H9 (cell line): ENCODE data around the gene ADORA1. TPM values are rescaled to one million over a fixed set of nuclear protein-coding genes. Genes with fewer than 3 reads are reported as not detected.

Experiments used
- DNase-seq: peaks from one replicate; pipeline ENCODE4 v3.0.0-alpha.2; 2017
- H2AFZ ChIP-seq: one replicate; pipeline ENCODE4 v1.6.1; 2013; ENCODE audit warnings: mild to moderate bottlenecking, low read length, control low read depth, moderate library complexity
- H2AK5ac ChIP-seq: 2 replicates; pipeline ENCODE4 v1.6.1; 2013; ENCODE audit warnings: low read length, control low read depth, mixed read lengths; ENCODE audit not compliant: insufficient read length
- H2BK120ac ChIP-seq: one replicate; pipeline ENCODE4 v1.6.1; 2013; ENCODE audit warnings: low read depth, mild to moderate bottlenecking, low read length, control low read depth, inconsistent platforms; ENCODE audit not compliant: poor library complexity, severe bottlenecking
- H2BK12ac ChIP-seq: 2 replicates; pipeline ENCODE4 v1.6.1; 2013; ENCODE audit warnings: low read length, control low read depth, mixed read lengths, low read depth; ENCODE audit not compliant: insufficient read length
- H2BK15ac ChIP-seq: 2 replicates; pipeline ENCODE4 v1.6.1; 2013; ENCODE audit warnings: low read depth, low read length, control low read depth
- H2BK20ac ChIP-seq: one replicate; pipeline ENCODE4 v1.6.1; 2013; ENCODE audit warnings: low read depth, mild to moderate bottlenecking, low read length, control low read depth, inconsistent platforms; ENCODE audit not compliant: poor library complexity, severe bottlenecking
- H2BK5ac ChIP-seq: 2 replicates; pipeline ENCODE4 v1.6.1; 2013; ENCODE audit warnings: low read length, control low read depth, mixed read lengths; ENCODE audit not compliant: insufficient read length
- H3K14ac ChIP-seq: 2 replicates; pipeline ENCODE4 v1.6.1; 2013; ENCODE audit warnings: low read length, control low read depth; ENCODE audit not compliant: insufficient read depth
- H3K18ac ChIP-seq: 2 replicates; pipeline ENCODE4 v1.6.1; 2013; ENCODE audit warnings: low read depth, mild to moderate bottlenecking, mixed read lengths, low read length, control low read depth; ENCODE audit not compliant: insufficient read length
- H3K23ac ChIP-seq: 2 replicates; pipeline ENCODE4 v1.6.1; 2013; ENCODE audit warnings: low read length, control low read depth, mixed read lengths, low read depth; ENCODE audit not compliant: insufficient read length
- H3K23me2 ChIP-seq: 2 replicates; pipeline ENCODE4 v1.6.1; 2013; ENCODE audit warnings: low read depth, mild to moderate bottlenecking, mixed read lengths, low read length, control low read depth; ENCODE audit not compliant: insufficient read length, poor library complexity, severe bottlenecking
- H3K27ac ChIP-seq: 2 replicates; pipeline ENCODE4 v1.5.1; 2013; ENCODE audit warnings: low read length, control low read depth, mixed read lengths, low read depth; ENCODE audit not compliant: insufficient read length
- H3K27me3 ChIP-seq: 2 replicates; pipeline ENCODE4 v1.6.1; 2013; ENCODE audit warnings: low read length, control low read depth, inconsistent platforms; ENCODE audit not compliant: insufficient read depth
- H3K4ac ChIP-seq: 2 replicates; pipeline ENCODE4 v1.6.1; 2013; ENCODE audit warnings: low read depth, mild to moderate bottlenecking, control low read depth, inconsistent platforms, low read length, moderate library complexity
- H3K4me1 ChIP-seq: 2 replicates; pipeline ENCODE4 v1.6.1; 2013; ENCODE audit warnings: low read length, control low read depth, inconsistent platforms; ENCODE audit not compliant: insufficient read depth
- H3K4me2 ChIP-seq: 2 replicates; pipeline ENCODE4 v1.6.1; 2013; ENCODE audit warnings: low read length, control low read depth, mixed read lengths; ENCODE audit not compliant: insufficient read length, insufficient read depth
- H3K56ac ChIP-seq: 2 replicates; pipeline ENCODE4 v1.6.1; 2013; ENCODE audit warnings: low read depth, mild to moderate bottlenecking, mixed read lengths, low read length, control low read depth; ENCODE audit not compliant: insufficient read length
- H3K79me1 ChIP-seq: 2 replicates; pipeline ENCODE4 v1.6.1; 2013; ENCODE audit warnings: low read depth, mild to moderate bottlenecking, moderate library complexity, low read length, control low read depth, inconsistent platforms; ENCODE audit not compliant: insufficient read depth, poor library complexity, severe bottlenecking
- H3K79me2 ChIP-seq: 2 replicates; pipeline ENCODE4 v1.6.1; 2013; ENCODE audit warnings: low read length, control low read depth, inconsistent platforms; ENCODE audit not compliant: insufficient read depth
- H3K9ac ChIP-seq: 2 replicates; pipeline ENCODE4 v1.6.1; 2013; ENCODE audit warnings: low read length, control low read depth, mixed read lengths; ENCODE audit not compliant: insufficient read length; ENCODE audit errors: extremely low read depth
- H3K9me3 ChIP-seq: one replicate; pipeline ENCODE4 v1.6.1; 2013; ENCODE audit warnings: low read depth, low read length, inconsistent platforms; ENCODE audit not compliant: control insufficient read depth
- H3T11ph ChIP-seq: one replicate; pipeline ENCODE4 v1.6.1; 2013; ENCODE audit warnings: mild to moderate bottlenecking, low read length, control low read depth, inconsistent platforms
- H4K20me1 ChIP-seq: one replicate; pipeline ENCODE4 v1.6.1; 2013; ENCODE audit not compliant: control insufficient read depth, insufficient read length, insufficient read depth
- H4K5ac ChIP-seq: 2 replicates; pipeline ENCODE4 v1.6.1; 2013; ENCODE audit warnings: low read depth, mild to moderate bottlenecking, mixed read lengths, low read length, control low read depth; ENCODE audit not compliant: insufficient read length
- H4K8ac ChIP-seq: replicated peaks from 2 replicates; pipeline ENCODE4 v1.6.1; 2013; ENCODE audit warnings: low read length, control low read depth, mixed read lengths, low read depth; ENCODE audit not compliant: insufficient read length
- H4K91ac ChIP-seq: 2 replicates; pipeline ENCODE4 v1.6.1; 2013; ENCODE audit warnings: low read depth, mild to moderate bottlenecking, moderate library complexity, mixed read lengths, low read length, control low read depth; ENCODE audit not compliant: insufficient read length
- H3K27ac Mint-ChIP-seq, 3 experiments: 2 replicates in 2 of 3; 3 replicates in 1 of 3; pipeline ENCODE4 v1.8.0; 2020 to 2021; ENCODE audit warnings: mixed read lengths in 3 of 3, mild to moderate bottlenecking in 1 of 3, moderate library complexity in 1 of 3
- H3K27me3 Mint-ChIP-seq: 2 replicates; pipeline ENCODE4 v1.8.0; 2021; ENCODE audit warnings: low read depth, mild to moderate bottlenecking, moderate library complexity, mixed read lengths
- H3K36me3 Mint-ChIP-seq, 3 experiments: 2 replicates in 2 of 3; 3 replicates in 1 of 3; pipeline ENCODE4 v1.8.0; 2020 to 2021; ENCODE audit warnings: low read depth in 3 of 3, mixed read lengths in 3 of 3; ENCODE audit not compliant: insufficient read depth in 1 of 3
- H3K4me1 Mint-ChIP-seq, 2 experiments: 2 replicates each; pipeline ENCODE4 v1.8.0; 2020; ENCODE audit warnings: mixed read lengths in 2 of 2
- H3K4me3 Mint-ChIP-seq, 2 experiments: 2 replicates in 1 of 2; 3 replicates in 1 of 2; pipeline ENCODE4 v1.8.0; 2020 to 2021; ENCODE audit warnings: mild to moderate bottlenecking in 2 of 2, mixed read lengths in 2 of 2, moderate library complexity in 1 of 2
- H3K9me3 Mint-ChIP-seq, 2 experiments: 2 replicates in 1 of 2; 3 replicates in 1 of 2; pipeline ENCODE4 v1.8.0; 2020; ENCODE audit warnings: mild to moderate bottlenecking in 2 of 2, mixed read lengths in 2 of 2, moderate library complexity in 1 of 2
- WGBS: extraction: QIAGEN DNeasy Blood & Tissue Kit; methylation state at CpG from one replicate; pipeline ENCODE4 v1.1.7; 2013; ENCODE audit warnings: missing lambda C conversion rate, low lambda C conversion rate, mixed read lengths; ENCODE audit not compliant: insufficient read length; ENCODE audit errors: extremely low coverage; 5-methylcytosine and 5-hydroxymethylcytosine counted together
- total RNA-seq: library from RNA; stranded (reverse); gene quantifications from 2 replicates; pipeline ENCODE4 v1.2.1, GENCODE V29; 2021
- TF ChIP-seq, protein P1 (sequence below): fragments of 200-600 bp; sonication (generic); conservative IDR thresholded peaks from 3 replicates; pipeline ENCODE4 v1.8.0; 2021; ENCODE audit warnings: antibody characterized with exemption, mild to moderate bottlenecking

ADORA1 gene
- total RNA-seq, 1 experiment from 2014 or later = 1.3 TPM

DNA sequence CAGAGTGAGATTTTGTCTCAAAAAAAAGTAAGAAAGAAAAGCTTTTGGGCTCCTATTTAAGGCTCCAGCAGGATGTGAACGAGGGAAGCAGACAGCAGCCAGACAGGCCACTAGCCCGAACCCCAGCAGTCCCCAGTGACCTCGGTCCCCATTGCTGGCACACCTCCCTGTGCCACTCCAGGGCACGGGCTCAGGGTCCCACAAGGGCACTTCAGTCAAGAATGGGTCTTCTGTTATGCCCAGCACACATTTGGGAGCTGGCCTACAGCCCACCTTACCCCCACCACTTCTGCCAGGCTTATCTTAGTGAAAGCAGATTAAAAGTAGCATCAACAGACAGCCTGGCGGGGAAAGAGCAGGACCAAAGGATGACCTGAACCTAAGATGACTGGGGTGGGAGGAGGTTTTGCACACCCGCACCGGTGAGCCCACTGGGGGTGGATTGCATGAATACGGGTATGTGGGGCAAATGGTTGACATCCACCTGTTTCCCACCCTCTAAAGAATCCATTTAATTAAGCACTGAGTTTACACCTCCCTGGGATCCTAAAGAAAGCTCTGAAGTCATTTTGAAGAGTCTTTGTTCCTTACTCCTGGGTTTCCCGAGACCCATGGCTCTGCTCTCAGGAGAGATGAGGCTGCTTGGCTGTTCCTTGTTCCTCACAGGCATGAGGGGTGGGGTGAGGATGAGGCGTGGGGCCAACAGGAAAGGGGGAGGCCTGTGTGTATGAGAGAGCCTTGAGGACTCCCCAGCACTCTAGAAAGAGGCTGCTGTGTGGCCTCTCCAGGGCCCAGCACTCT is 54.3 kb downstream of the ADORA1 start:
- Mint-ChIP-seq H3K9me3 (no peaks in the 10 kb centered on the region), H3K27ac (peak overlapping the region in 1 of 3 experiments; percentile 26; a peak in 1 of 7 replicates), H3K36me3 (no peaks in the 10 kb centered on the region), H3K27me3 (no peaks in the 10 kb centered on the region; the same call in none of the 2 replicates), H3K4me3 (no peak overlapping the region), H3K4me1 (peaks cover 39 to 51% of the 10 kb centered on the region in 2 experiments)
- H2BK5ac ChIP-seq = no peak overlapping the region
- no peak overlapping the region for H2AFZ ChIP-seq
- H3K9ac ChIP-seq = no peak overlapping the region
- no peaks in the 10 kb centered on the region for H3K79me1 ChIP-seq
- H3K79me2 ChIP-seq = no peaks in the 10 kb centered on the region
- no peak overlapping the region for H2AK5ac ChIP-seq
- H3K27ac ChIP-seq = no peak overlapping the region
- H3K4me1 ChIP-seq = peaks cover 3% of the 10 kb centered on the region; the same call in 1 of the 2 replicates
- no peak overlapping the region for H2BK15ac ChIP-seq
- no peak overlapping the region for H4K5ac ChIP-seq
- H3K9me3 ChIP-seq = no peaks in the 10 kb centered on the region
- no CpG with 5 or more reads among the region's 10 CpGs for WGBS
- H3K23me2 ChIP-seq = peaks cover 3% of the 10 kb centered on the region
- no peak overlapping the region for H3K14ac ChIP-seq
- H3T11ph ChIP-seq = no peak overlapping the region
- H2BK12ac ChIP-seq = no peak overlapping the region
- no peak overlapping the region for H3K56ac ChIP-seq
- no peaks in the 10 kb centered on the region for H4K20me1 ChIP-seq
- no peak overlapping the region for H4K8ac ChIP-seq
- no peak overlapping the region for H2BK20ac ChIP-seq
- no peak overlapping the region for H3K23ac ChIP-seq
- H3K27me3 ChIP-seq = no peaks in the 10 kb centered on the region
- H4K91ac ChIP-seq = no peak overlapping the region
- H2BK120ac ChIP-seq = no peak overlapping the region
- H3K4me2 ChIP-seq = no peak overlapping the region
- TF ChIP-seq, protein P1, sequence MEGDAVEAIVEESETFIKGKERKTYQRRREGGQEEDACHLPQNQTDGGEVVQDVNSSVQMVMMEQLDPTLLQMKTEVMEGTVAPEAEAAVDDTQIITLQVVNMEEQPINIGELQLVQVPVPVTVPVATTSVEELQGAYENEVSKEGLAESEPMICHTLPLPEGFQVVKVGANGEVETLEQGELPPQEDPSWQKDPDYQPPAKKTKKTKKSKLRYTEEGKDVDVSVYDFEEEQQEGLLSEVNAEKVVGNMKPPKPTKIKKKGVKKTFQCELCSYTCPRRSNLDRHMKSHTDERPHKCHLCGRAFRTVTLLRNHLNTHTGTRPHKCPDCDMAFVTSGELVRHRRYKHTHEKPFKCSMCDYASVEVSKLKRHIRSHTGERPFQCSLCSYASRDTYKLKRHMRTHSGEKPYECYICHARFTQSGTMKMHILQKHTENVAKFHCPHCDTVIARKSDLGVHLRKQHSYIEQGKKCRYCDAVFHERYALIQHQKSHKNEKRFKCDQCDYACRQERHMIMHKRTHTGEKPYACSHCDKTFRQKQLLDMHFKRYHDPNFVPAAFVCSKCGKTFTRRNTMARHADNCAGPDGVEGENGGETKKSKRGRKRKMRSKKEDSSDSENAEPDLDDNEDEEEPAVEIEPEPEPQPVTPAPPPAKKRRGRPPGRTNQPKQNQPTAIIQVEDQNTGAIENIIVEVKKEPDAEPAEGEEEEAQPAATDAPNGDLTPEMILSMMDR = no peak
- no peak overlapping the region for H3K4ac ChIP-seq
- H3K18ac ChIP-seq = no peak overlapping the region
- DNase-seq = no peak
